HG03457 (cell line): ENCODE measurements around the gene DNPEP.

Experiments
- ATAC-seq: cut with Tn5 transposase; IDR thresholded peaks from one replicate; pipeline ENCODE4 v1.9.1; 2021; ENCODE audit warnings: moderate number of reproducible peaks; ENCODE audit not compliant: unreplicated experiment

Gene DNPEP

DNA sequence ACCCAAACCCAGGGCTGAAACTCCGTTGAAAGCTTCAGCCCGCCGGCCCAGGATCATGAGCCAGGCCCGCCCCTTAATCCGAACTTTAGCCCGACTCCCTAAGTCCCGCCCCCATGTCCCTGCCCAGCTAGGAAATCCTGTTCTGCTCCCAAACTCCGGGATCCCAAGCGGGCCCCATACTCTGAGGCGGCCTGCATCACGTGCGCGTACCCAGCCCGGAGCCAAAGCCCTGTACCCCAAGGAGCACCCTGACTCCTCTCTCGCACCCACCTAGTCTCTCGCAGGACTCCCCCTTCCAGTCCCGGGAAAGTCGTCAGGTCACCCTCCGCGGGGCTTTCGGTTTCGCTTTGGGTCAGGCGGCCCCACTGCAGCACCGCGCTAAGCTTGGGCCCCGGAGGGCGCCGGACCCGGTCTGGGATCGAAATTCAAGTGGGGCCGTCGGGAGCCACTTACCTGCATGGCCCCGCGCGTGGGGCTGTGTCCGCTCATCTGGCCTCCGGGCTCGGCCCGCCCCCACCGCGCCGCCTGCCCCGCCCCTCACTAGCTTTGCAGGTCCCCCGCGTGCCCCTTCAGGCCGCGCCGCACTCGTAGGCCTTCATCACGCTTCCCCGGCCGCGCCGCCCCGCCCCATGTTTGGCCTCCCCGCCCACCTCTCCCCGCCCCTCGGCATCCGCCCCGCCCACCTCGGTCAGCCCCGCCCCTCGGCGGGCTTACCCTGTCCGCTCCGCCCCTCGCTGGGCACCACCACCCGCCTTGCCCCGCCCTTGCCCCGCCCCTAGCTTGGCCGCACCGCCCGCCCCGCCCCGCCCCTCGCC lies at the start of gene DNPEP:
TSS of gene DNPEP (minus strand) at position 607 of the 815 bp plus-strand sequence. CDS start at position 489, 118 bp downstream.
- ATAC-seq, result peak; percentile 48

DNA sequence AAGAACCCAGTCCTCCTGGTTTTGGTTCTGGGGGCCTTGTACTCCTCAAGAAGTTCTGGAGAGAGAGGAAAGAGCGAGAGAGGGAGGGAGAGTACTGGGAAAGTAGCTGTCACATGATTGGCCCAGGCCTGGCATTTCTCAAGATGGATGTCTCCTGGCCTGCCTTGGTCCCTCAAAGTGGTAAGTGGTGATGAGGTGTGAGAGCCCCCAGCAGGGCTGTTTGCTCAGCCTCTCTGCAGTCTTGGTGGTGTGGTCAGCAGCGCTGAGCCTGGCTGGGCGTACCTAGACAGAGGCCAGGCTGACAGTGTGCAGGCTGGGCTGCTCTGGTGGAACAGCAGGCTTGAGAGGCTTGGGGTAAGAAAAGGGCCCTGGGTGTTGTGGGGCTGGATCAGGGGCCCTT lies 49.4 kb upstream of the DNPEP start:
- ATAC-seq, result no peak

DNA sequence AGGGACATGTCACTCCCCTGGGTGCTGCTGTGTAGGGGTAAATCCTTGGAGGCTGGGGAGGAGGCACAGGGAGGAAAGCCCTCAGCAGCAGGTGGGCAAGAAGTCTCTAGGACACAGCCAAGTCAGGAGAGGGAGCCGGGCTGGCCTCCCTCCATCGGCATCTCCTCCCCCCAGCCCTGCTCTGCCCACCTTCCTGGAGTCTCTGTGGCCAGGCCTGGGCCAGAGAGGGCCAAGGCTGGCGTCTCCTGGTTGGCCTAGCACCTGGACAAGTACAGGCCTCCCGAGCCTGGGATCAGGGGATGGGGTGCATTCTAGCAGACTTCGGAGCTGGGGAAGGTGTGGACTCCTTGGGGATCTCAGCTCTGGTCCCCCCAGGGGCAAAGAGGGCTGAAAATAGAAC lies 48.8 kb upstream of the DNPEP start:
- no peak for ATAC-seq

DNA sequence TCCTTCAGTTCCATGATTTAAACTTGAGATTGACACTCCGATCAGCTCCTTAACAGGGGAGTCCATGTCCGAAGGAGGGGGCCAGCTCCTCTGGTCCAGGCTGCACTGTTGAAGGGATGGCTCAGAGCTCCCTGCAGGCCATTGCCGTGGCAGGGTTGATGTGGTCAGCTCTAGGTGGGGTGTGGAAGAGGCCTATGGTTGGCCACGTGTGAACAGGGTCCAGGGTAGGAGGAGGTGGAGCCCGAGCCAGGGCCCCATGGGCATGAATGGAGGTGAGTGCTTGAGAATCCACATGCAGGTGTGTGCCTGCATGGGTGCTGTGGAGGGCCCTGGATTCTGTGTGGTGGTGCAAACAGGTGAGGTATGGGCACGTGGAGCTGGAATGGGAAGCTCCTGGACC lies 48.0 kb upstream of the DNPEP start:
- no peak for ATAC-seq

DNA sequence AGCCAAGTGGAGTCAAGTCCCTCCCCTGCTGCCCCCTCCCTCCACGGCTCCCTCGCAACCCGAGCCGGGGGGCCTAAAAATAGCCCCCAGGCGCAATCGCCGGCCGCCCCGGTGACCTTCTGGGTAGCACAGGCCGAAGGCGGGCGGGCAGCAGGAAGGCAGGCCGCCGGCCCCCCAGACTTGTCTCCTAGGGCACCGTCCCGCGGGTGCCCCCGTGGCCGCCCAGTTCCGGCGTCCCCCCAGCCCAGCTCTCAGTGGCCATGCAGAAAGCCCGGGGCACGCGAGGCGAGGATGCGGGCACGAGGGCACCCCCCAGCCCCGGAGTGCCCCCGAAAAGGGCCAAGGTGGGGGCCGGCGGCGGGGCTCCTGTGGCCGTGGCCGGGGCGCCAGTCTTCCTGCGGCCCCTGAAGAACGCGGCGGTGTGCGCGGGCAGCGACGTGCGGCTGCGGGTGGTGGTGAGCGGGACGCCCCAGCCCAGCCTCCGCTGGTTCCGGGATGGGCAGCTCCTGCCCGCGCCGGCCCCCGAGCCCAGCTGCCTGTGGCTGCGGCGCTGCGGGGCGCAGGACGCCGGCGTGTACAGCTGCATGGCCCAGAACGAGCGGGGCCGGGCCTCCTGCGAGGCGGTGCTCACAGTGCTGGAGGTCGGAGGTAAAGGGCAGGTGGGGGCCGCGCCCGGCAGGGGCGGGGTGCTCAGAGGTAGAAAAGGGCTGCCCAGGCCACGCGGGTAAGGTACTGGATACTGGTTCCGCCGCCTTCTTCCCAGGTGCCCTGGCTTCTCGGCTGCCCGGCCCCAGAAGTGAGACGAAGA lies 47.2 kb upstream of the DNPEP start, which contains the start of gene SPEG:
TSS of gene SPEG (plus strand) at position 126 of the 808 bp plus-strand sequence. CDS start at position 261, 135 bp downstream.
- no peak for ATAC-seq

DNA sequence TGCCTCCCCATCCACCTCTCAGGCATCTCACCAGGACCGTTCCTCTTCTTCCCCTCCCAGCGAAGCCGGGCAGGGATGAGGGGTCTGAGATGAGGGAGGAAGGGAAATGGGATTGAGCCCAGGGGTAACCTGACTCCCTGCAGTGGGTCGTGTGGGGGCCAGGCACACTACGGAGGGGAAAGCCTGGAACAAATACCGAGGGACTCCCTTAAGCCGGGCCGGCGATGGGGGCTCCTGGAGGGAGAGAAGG lies 46.7 kb upstream of the DNPEP start:
- no peak for ATAC-seq

DNA sequence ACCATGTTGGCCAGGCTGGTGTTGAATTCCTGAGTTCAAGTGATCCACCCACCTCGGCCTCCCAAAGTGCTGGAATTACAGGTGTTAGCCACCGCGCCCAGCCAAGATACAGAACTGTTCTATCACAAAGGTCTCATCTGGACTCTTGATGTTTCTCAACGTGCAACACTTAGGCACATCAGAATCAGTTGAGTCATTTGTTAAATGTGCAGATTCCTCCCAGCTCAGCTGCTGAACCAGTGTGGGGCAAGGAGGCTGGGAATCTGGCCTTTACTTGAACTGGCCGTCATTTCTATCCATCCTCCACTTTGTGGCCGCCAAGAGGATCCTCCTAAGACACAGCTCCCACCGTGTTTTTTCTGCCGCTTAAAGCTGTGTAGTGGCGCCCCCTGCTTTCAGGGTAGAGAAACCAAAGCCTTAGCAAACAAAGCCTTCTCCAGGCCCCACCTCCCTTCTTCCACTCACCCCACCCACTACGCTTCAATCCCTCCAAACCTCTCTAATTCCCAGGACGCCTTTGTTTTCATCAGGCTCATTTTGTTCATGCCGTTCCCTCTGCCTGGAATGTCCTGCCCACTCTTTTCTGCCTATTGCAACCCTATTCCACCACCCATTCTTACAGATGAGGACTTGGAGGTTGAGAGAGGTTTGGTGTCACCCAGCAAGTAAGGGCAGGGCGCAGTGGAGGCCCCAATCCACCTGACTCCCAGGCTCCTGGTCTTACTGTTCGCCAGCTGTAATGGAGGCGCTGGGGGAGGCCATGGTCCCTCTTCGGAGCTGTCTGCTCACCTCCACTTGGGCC lies 46.2 kb upstream of the DNPEP start:
- ATAC-seq, result no peak

DNA sequence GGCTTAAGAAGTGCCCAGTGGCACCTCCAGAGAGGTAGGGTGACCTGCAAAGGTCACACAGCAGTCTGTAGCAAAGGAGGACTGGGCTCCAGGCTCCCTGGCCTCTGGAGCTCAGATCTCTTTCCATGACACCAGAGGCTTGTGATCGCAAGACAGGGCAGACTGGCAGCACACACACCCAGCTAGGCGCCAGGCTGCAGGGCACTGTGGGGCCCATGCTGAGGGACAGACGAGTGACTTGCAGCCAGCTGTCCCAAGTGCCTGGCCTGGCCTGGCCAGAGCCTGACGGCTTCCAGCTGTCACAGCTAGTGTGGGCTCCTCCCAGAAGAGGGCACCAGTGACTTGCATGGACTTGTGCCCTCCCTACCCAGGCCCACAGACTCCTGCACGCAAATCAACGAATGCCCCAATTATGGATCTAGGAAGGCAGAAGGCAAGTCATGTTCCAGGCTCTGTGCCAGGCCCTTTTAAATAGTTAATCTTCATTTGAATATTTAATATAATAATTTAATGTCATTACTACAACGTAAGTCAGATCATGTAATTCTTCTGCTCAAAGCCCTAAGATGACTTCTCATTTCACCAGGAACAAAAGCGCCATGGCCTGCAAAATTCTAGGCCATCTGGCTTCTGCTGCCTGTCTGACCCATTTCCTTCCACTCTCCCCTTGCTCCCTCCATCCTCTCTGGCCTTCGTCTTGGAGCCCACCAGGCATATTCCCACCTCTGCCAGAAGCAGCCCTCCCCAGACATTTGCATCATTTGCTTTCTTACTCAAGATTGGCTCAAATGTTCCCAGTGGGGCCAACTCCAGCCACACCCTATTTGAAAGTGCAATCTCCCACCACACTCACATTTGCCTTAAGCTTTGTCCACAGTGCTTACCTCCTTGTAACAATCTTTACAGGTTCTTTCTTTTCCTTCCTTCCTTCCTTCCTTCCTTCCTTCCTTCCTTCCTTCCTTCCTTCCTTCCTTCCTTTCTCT lies 43.2 kb upstream of the DNPEP start:
- no peak for ATAC-seq

DNA sequence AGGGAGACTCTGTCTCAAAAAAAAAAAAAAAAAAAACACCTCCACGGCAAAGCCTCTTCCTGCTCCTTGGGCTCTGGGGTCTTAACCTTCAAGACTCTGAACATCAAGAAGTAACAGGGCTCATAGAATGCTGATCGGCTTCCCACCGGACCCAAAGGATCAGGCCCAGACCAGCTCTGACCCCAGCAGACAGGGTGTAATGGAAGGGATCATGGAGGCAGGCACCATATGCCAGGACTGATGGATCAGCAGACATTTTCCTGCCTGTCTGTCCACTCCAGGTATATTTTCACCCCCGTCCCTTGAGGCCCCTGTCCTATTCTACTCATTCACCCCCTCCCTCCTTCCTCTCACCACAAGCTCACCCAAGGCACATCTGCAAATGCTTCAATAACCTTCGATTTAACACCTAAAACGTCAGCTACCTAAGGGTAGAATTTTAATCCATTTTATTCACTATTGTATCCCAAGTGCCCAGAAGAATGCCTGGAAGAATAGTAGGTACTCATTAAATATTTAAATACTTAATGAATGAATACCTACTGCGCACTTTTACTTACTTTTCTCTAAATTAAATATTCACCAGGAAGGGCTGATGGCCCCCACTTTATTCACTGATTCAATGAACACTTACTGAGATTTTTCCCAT lies 42.4 kb upstream of the DNPEP start:
- ATAC-seq, result no peak

DNA sequence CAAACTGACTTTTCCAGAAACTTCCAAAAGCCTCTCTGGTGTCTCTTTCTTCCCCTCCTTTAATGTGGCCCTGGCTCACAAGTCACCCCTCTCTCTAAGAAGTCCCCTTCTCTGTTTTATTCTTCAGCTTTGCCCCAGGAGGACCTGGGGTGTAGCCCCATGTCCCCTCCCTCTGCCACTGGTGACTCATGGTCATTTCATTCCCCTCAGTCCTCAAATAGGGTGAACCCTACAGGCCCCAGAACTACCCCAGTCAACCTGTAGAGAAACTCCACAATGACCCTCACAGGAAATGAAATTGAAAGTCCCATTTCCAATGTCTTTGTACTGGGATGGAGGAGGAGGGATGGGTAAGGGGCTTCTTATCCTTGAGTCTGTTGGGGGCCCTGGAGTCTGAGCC lies 40.8 kb upstream of the DNPEP start:
- no peak for ATAC-seq

DNA sequence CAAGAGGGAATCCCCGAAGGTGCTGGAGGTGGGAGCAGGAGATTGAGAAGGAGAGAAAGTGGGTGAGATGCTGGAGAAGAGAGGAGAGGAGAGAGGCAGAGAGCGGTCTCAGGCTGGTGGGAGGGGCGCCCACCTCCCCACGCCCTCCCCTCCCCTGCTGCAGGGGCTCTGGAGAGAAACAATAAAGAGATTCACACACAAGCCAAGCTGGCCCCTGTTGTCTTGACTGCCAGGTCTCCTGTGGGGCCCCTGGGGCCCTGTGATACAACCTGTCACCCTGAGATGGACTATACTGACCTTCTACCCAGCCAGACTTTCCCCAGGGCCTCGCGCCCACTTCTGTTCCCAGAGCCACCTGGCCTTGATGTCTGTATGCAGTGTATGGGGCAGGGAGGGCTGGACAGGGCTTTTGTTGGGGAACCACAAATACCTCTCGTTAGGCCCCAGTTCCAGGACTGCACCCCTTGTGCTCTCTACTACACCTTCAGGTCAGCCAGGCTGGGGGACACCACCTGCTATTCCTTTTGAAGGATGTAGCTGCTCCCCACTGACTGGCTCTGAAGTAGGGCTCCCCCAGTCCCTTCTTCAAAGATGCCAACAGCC lies 38.9 kb upstream of the DNPEP start:
- no peak for ATAC-seq

DNA sequence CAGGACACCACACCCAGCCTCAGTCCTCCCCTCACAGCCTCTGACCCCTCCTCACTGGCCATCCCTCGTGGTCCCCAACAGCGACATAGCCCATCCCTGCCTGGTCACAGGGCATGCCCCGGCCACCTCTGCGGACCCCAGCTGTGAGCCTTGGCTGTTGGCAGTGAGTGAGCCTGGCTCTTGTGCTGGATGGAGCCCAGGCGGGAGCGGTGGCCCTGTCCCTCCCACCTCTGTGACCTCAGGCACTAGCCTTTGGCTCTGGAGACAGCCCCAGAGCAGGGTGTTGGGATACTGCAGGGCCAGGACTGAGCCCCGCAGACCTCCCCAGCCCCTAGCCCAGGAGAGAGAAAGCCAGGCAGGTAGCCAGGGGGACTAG lies 38.3 kb upstream of the DNPEP start:
- ATAC-seq, result no peak

DNA sequence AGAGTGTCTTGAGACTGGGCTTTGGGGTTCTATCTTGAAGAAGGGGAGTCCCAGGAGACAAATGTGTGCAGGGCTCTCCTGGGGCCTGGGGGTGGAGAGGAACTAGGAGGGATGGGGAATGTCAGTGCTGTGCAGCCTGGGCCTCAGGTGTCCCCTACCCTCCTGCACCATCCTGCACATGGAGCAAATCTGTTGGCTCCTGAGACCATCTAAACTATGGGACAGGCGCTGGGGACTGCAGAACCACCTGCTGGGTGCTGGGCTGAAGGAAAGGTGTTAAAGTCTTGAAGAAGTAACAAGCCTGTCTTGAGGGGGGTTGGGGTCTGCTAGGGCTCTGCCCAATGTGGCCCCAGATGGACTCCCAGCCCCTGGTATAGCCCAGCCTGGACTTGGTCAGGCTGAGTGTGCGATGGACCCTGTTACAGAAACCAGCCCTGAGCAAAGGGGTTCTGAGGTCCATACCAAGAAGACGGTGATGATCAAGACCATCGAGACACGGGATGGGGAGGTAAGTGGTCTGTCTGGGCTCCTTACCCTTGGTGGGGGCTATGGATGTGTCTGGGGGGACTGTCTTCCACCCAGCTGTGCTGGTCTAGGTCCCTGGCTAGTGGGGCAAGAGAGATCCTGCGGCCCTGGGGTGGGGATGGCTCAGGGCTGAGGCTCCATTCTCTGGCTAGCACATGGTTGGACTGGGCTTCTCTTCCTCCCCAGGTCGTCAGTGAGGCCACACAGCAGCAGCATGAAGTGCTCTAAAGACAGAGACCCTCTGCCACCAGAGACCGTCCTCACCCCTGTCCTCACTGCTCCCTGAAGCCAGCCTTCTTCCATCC lies 37.7 kb upstream of the DNPEP start:
- ATAC-seq, result no peak

DNA sequence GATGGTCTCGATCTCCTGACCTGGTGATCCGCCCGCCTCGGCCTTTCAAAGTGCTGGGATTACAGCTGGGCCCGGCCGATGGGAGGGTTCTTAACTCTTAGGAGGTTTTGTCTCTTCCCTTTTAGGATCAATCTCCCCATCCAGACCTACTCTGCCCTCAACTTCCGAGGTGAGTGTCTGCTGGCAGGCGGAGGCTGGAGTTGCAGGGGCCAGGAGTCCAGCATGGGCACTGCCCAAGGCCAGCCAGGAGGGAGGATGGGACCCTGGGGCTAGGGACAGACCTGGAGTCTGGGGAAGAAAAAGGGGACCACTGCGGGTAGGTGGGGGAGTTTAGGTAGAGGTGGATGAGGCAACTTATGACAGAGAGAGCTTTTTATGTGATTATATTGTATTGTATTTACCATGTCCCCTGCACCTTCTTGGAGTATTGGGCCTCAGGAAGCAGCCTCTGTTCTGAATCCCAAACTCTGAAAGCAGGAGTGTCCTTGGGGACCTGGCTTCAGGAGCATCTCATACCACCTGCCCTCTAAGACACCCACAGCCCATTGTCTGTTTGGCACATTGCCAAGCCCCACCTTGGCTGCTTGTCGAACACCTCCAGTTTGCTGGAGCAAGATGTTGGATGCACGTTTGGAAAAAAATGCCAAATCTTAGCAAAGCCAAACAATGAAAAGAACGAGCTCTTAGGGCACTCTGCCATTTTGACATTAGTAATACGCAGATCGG lies 36.1 kb upstream of the DNPEP start:
- ATAC-seq, result no peak

DNA sequence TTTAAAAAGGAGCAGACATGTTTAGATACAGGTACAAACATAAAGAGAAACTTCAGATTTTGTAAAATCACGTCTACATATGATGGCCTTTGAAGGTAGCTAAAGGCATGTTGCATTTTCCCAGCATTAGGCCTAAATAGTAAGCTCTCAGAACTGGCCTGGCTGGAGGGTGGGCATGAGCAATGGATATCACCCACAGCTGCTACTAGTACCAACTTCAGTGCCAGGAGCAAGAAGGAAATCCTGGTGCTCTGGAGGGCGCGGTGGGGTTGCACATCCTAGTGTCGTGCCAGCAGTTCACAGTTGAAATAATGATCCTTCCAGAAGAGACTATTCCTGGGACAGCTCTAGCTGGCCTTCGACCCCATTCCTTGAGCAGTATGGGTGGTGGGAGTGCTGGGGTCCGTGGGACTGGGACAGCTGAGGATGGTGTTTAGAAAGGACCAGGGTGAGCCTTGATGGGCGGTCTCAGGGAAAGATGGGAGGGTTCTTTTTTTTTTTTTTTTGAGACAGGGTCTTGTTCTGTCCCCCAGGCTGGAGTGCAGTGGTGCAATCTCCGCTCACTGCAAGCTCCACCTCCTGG lies 35.3 kb upstream of the DNPEP start:
- no peak for ATAC-seq

DNA sequence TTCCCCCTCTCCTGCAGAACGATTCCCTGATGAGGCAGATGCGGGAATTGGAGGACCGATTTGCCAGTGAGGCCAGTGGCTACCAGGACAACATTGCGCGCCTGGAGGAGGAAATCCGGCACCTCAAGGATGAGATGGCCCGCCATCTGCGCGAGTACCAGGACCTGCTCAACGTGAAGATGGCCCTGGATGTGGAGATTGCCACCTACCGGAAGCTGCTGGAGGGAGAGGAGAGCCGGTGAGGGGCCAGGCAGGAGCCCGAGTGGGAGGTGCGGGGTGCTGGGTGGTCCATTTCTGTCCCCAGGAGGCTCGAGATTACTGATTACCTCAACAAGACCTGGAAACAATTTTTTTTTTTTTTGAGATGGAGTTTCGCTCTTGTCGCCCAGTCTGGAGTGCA lies 33.6 kb upstream of the DNPEP start:
- no peak for ATAC-seq

DNA sequence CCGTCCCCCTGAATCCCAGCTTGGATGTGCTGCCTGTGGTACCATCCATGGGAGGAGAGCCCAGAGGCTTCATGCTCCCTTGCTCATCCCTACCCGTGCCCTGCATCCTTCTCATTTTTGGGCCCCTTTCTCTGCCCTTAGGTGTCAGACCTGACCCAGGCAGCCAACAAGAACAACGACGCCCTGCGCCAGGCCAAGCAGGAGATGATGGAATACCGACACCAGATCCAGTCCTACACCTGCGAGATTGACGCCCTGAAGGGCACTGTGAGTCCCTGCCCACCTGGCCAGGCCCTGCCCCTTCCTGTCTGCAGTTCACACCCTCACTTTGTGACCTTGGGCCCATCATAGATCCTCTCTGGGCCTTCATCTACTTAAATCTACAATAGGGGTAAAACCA lies 33.0 kb upstream of the DNPEP start:
- no peak for ATAC-seq
